ENCODE results near the gene TYW3.

DNA sequence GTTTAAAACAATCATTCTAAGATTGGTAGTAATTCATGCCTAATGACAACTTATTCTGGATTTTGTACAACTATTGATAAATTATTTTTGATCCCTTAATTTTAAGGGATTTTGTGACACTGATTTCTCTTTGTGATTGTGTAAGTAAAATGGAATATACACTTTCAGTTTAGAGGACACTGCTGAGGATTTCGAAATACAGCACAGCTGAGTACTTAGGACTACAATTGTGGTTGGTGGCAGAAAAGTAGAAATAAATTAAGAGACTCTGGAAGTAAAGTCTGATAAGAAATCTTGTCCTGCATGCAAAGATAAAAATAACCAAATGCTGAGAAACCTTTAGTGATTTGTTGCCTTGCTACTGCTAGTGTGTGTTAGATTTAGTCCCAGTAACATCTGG lies 40.0 kb downstream of the TYW3 start:
- TF ChIP-seq, protein P1, sequence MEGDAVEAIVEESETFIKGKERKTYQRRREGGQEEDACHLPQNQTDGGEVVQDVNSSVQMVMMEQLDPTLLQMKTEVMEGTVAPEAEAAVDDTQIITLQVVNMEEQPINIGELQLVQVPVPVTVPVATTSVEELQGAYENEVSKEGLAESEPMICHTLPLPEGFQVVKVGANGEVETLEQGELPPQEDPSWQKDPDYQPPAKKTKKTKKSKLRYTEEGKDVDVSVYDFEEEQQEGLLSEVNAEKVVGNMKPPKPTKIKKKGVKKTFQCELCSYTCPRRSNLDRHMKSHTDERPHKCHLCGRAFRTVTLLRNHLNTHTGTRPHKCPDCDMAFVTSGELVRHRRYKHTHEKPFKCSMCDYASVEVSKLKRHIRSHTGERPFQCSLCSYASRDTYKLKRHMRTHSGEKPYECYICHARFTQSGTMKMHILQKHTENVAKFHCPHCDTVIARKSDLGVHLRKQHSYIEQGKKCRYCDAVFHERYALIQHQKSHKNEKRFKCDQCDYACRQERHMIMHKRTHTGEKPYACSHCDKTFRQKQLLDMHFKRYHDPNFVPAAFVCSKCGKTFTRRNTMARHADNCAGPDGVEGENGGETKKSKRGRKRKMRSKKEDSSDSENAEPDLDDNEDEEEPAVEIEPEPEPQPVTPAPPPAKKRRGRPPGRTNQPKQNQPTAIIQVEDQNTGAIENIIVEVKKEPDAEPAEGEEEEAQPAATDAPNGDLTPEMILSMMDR (IDR thresholded peaks at IDR 0.05): no peak
- TF ChIP-seq POLR2A (IDR thresholded peaks at IDR 0.05): no peak
